Tibial nerve (tissue), 4 donors: Measurements from ENCODE around the gene FSTL1.

Source experiments
- EP300 ChIP-seq, 2 donors: sonication (generic); formaldehyde crosslinking; IDR thresholded peaks; one replicate each; pipeline ENCODE4 v1.6.1; 2017; ENCODE audit warnings: antibody characterized with exemption in 2 of 2, mild to moderate bottlenecking in 1 of 2
- POLR2A ChIP-seq, 2 donors: fragments of 450-650 bp; IDR thresholded peaks; one replicate each; pipeline ENCODE4 v1.6.1; 2017; ENCODE audit warnings: antibody characterized with exemption in 2 of 2, mild to moderate bottlenecking in 2 of 2, moderate library complexity in 2 of 2
- TF ChIP-seq, protein P1 (sequence below), 5 experiments: fragments of 200-600 bp in 3 of 5; fragments of 450-650 bp in 2 of 5; sonication (generic) in 3 of 5; IDR thresholded peaks; one replicate each; pipeline ENCODE4 v1.5.1; 2016 to 2019; ENCODE audit warnings: antibody characterized with exemption in 5 of 5, mild to moderate bottlenecking in 3 of 5, moderate library complexity in 2 of 5

DNA sequence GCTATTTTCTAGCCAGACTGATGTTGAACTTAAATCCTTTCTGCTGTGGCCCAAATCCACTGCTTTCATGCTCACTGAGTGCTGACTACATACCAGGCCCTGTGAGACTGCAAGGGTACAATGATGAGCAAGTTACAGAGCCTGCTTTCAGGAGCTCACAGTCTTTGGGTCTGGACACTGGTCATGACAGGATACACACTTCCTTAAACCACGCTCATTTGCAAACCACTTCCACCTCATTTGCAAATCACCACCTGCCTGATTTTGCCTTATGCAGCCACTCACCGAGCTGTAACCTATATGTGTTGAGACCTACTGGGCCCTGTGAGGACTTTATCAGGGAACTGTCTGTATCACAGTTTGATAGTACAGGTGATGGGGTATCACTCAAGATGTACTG lies 51.4 kb downstream of the FSTL1 start:
- TF ChIP-seq, protein P1, sequence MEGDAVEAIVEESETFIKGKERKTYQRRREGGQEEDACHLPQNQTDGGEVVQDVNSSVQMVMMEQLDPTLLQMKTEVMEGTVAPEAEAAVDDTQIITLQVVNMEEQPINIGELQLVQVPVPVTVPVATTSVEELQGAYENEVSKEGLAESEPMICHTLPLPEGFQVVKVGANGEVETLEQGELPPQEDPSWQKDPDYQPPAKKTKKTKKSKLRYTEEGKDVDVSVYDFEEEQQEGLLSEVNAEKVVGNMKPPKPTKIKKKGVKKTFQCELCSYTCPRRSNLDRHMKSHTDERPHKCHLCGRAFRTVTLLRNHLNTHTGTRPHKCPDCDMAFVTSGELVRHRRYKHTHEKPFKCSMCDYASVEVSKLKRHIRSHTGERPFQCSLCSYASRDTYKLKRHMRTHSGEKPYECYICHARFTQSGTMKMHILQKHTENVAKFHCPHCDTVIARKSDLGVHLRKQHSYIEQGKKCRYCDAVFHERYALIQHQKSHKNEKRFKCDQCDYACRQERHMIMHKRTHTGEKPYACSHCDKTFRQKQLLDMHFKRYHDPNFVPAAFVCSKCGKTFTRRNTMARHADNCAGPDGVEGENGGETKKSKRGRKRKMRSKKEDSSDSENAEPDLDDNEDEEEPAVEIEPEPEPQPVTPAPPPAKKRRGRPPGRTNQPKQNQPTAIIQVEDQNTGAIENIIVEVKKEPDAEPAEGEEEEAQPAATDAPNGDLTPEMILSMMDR (IDR thresholded peaks at IDR 0.05): no peak
- TF ChIP-seq POLR2A (IDR thresholded peaks at IDR 0.05): no peak
- TF ChIP-seq EP300 (IDR thresholded peaks at IDR 0.05): no peak
